ENCODE data around the gene EXOG. TPM values are rescaled to one million over a fixed set of nuclear protein-coding genes. Genes with fewer than 3 reads are reported as not detected.
A peak's percentile ranks its signal among the peaks of the same experiment; 100 is the strongest.

Gene EXOG
- total RNA-seq, 6 experiments from 2014 or later = 13.9 to 18.8 (median 15.4) TPM

- no peak overlapping the region for H3K4me3 Mint-ChIP-seq
- no peaks in the 10 kb centered on the region for H3K9me3 Mint-ChIP-seq
- no peak for DNase-seq
- H3K27ac Mint-ChIP-seq = no peak overlapping the region
- H3K4me1 Mint-ChIP-seq (ENCODE audit: low read depth) = peaks cover 5% of the 10 kb centered on the region
- peaks cover 34% of the 10 kb centered on the region for H3K36me3 Mint-ChIP-seq (ENCODE audit: low read depth)
- H3K27me3 Mint-ChIP-seq (ENCODE audit: insufficient read depth) = no peaks in the 10 kb centered on the region
- no peak for TF ChIP-seq CTCF (IDR thresholded peaks at IDR 0.05)
These were observed 15.4 kb downstream of the EXOG start for GRCh38 chr3:38511546-38511945.

- H3K9me3 Mint-ChIP-seq = no peaks in the 10 kb centered on the region
- H3K36me3 Mint-ChIP-seq (ENCODE audit: low read depth) = peaks cover 25% of the 10 kb centered on the region
- H3K27me3 Mint-ChIP-seq (ENCODE audit: insufficient read depth) = no peaks in the 10 kb centered on the region
- no peak for TF ChIP-seq CTCF (IDR thresholded peaks at IDR 0.05)
- no peak overlapping the region for H3K27ac Mint-ChIP-seq
- DNase-seq = no peak
- H3K4me3 Mint-ChIP-seq = no peak overlapping the region
- peaks cover 40% of the 10 kb centered on the region for H3K4me1 Mint-ChIP-seq (ENCODE audit: low read depth)
These were observed 19.2 kb downstream of the EXOG start for GRCh38 chr3:38515367-38515766.

- H3K4me3 Mint-ChIP-seq = no peak overlapping the region
- DNase-seq = no peak
- H3K9me3 Mint-ChIP-seq = no peaks in the 10 kb centered on the region
- peaks cover 25% of the 10 kb centered on the region for H3K36me3 Mint-ChIP-seq (ENCODE audit: low read depth)
- TF ChIP-seq CTCF (IDR thresholded peaks at IDR 0.05) = no peak
- H3K27me3 Mint-ChIP-seq (ENCODE audit: insufficient read depth) = no peaks in the 10 kb centered on the region
- H3K4me1 Mint-ChIP-seq (ENCODE audit: low read depth) = peaks cover 44% of the 10 kb centered on the region
- no peak overlapping the region for H3K27ac Mint-ChIP-seq
These were observed 20.5 kb downstream of the EXOG start for GRCh38 chr3:38516669-38517068.

GRCh38 chr3:38519000-38519399 is 22.9 kb downstream of the EXOG start:
- peak; percentile 87 for DNase-seq
- Mint-ChIP-seq H3K36me3 (ENCODE audit: low read depth) (peaks cover 31% of the 10 kb centered on the region), H3K4me1 (ENCODE audit: low read depth) (peaks cover 50% of the 10 kb centered on the region), H3K4me3 (no peak overlapping the region), H3K27ac (peak overlapping the region; percentile 32), H3K9me3 (no peaks in the 10 kb centered on the region), H3K27me3 (ENCODE audit: insufficient read depth) (no peaks in the 10 kb centered on the region)
- TF ChIP-seq CTCF (IDR thresholded peaks at IDR 0.05) = no peak

GRCh38 chr3:38519651-38520050 is 23.5 kb downstream of the EXOG start:
- Mint-ChIP-seq H3K9me3 (no peaks in the 10 kb centered on the region), H3K27ac (no peak overlapping the region), H3K36me3 (ENCODE audit: low read depth) (peaks cover 37% of the 10 kb centered on the region), H3K4me1 (ENCODE audit: low read depth) (peaks cover 56% of the 10 kb centered on the region), H3K27me3 (ENCODE audit: insufficient read depth) (no peaks in the 10 kb centered on the region), H3K4me3 (no peak overlapping the region)
- no peak for TF ChIP-seq CTCF (IDR thresholded peaks at IDR 0.05)
- no peak for DNase-seq
